ENCODE measurements around the gene GYG1.

DNA sequence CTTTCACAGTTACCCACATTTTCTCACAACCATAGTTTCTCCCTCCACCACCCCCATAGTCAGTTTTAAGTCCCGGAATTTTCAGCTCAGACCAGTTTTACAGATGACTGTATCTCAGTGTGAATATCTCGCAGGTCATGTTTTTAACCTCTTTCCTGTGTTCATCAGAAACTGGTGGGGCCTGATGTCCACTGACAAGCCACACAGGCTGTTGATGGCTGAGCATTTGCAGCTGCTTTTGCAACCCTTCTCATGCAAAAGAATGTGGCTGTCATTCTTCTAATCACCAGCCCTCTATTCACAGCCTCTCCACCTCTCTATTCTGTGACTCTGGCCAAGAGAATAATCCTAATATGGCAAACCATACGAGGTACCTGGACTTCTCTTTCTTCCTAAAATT lies 8.5 kb downstream of the GYG1 start:
- no peak for TF ChIP-seq CTCF (IDR thresholded peaks at IDR 0.05)
- no peak for TF ChIP-seq POLR2A (IDR thresholded peaks at IDR 0.05)
